Neural crest cell (in vitro differentiated cells): ENCODE data around the gene NCL. TPM values are rescaled to one million over a fixed set of nuclear protein-coding genes. Genes with fewer than 3 reads are reported as not detected.
A peak's percentile ranks its signal among the peaks of the same experiment; 100 is the strongest.

Experiments used
- DNase-seq: peaks from one replicate; pipeline ENCODE4 v3.0.0; 2021; ENCODE audit warnings: low read depth, mixed read lengths, low spot score
- H3K27ac Mint-ChIP-seq: one replicate; pipeline ENCODE4 v1.8.0; 2021; ENCODE audit warnings: mild to moderate bottlenecking, mixed read lengths; ENCODE audit not compliant: unreplicated experiment
- H3K27me3 Mint-ChIP-seq: 2 replicates; pipeline ENCODE4 v1.8.0; 2021; ENCODE audit warnings: low read depth, mild to moderate bottlenecking, mixed read lengths
- H3K36me3 Mint-ChIP-seq: 2 replicates; pipeline ENCODE4 v1.8.0; 2021; ENCODE audit warnings: low read depth, mild to moderate bottlenecking, mixed read lengths
- H3K4me1 Mint-ChIP-seq: 2 replicates; pipeline ENCODE4 v1.8.0; 2021; ENCODE audit warnings: mixed read lengths
- H3K4me3 Mint-ChIP-seq: one replicate; pipeline ENCODE4 v1.8.0; 2021; ENCODE audit warnings: mild to moderate bottlenecking, mixed read lengths
- H3K9me3 Mint-ChIP-seq: 2 replicates; pipeline ENCODE4 v1.8.0; 2021; ENCODE audit warnings: mixed read lengths
- CTCF ChIP-seq: fragments of 200-600 bp; sonication (generic); conservative IDR thresholded peaks from 2 replicates; pipeline ENCODE4 v1.5.0; 2021; ENCODE audit warnings: antibody characterized with exemption, mild to moderate bottlenecking
- total RNA-seq: library from RNA; stranded (reverse); gene quantifications from 2 replicates; pipeline ENCODE4 v1.2.1, GENCODE V29; 2021

Gene NCL
- total RNA-seq, 1 donor from 2014 or later, result 999 TPM

GRCh38 chr2:231456295-231457004 lies 7.8 kb downstream of the NCL start:
- TF ChIP-seq CTCF, result no peak
- H3K9me3 Mint-ChIP-seq, result no peaks in the 10 kb centered on the region
- DNase-seq, result no peak
- no peak overlapping the region for H3K27ac Mint-ChIP-seq
- H3K4me3 Mint-ChIP-seq, result peak overlapping the region; percentile 29
- H3K4me1 Mint-ChIP-seq, result peaks cover 34% of the 10 kb centered on the region
- peaks cover 58% of the 10 kb centered on the region for H3K36me3 Mint-ChIP-seq
- peaks cover 14% of the 10 kb centered on the region for H3K27me3 Mint-ChIP-seq

GRCh38 chr2:231455890-231456289 lies 8.4 kb downstream of the NCL start:
- Mint-ChIP-seq H3K36me3 (peaks cover 56% of the 10 kb centered on the region), H3K9me3 (no peaks in the 10 kb centered on the region), H3K4me3 (no peak overlapping the region), H3K27me3 (peaks cover 14% of the 10 kb centered on the region), H3K27ac (no peak overlapping the region), H3K4me1 (peaks cover 31% of the 10 kb centered on the region)
- DNase-seq, result no peak
- no peak for TF ChIP-seq CTCF

- no peak for TF ChIP-seq CTCF
- Mint-ChIP-seq H3K27me3 (peaks cover 10% of the 10 kb centered on the region), H3K27ac (no peak overlapping the region), H3K36me3 (peaks cover 49% of the 10 kb centered on the region), H3K9me3 (no peaks in the 10 kb centered on the region), H3K4me1 (peaks cover 25% of the 10 kb centered on the region), H3K4me3 (no peak overlapping the region)
- DNase-seq, result no peak
Measured at GRCh38 chr2:231455222-231455621, 9.1 kb downstream of the NCL start.

- Mint-ChIP-seq H3K4me1 (peaks cover 20% of the 10 kb centered on the region), H3K27ac (no peak overlapping the region), H3K27me3 (peaks cover 10% of the 10 kb centered on the region), H3K9me3 (no peaks in the 10 kb centered on the region), H3K36me3 (peaks cover 45% of the 10 kb centered on the region), H3K4me3 (peak overlapping the region; percentile 41)
- no peak for DNase-seq
- TF ChIP-seq CTCF, result no peak
Measured at GRCh38 chr2:231454361-231454791, 9.9 kb downstream of the NCL start.

GRCh38 chr2:231452799-231453508 lies 11.3 kb downstream of the NCL start:
- H3K36me3 Mint-ChIP-seq, result peaks cover 36% of the 10 kb centered on the region
- peak overlapping the region; percentile 75 for H3K4me3 Mint-ChIP-seq

More at GRCh38 chr2:231452799-231453508, 11.3 kb downstream of the NCL start:
- no peak for DNase-seq
- Mint-ChIP-seq H3K27ac (peak overlapping the region; percentile 60), H3K27me3 (peaks cover 10% of the 10 kb centered on the region), H3K9me3 (no peaks in the 10 kb centered on the region), H3K4me1 (peaks cover 20% of the 10 kb centered on the region)
- no peak for TF ChIP-seq CTCF
